Upper lobe of right lung (tissue), 1 donor: ENCODE data around the gene SETMAR. TPM values are rescaled to one million over a fixed set of nuclear protein-coding genes. Genes with fewer than 3 reads are reported as not detected.
"Not testable (repeated sequence)": the region's sequence is repeated elsewhere in the genome, so short reads cannot be mapped to it uniquely, and the experiment has no call there.

Source experiments
- ATAC-seq: fragments of 200-7000 bp; cut with Tn5 transposase; one replicate; pipeline ENCODE4 v1.9.1; 2020; ENCODE audit warnings: mild to moderate bottlenecking, moderate library complexity
- DNase-seq: peaks from one replicate; pipeline ENCODE4 v3.0.0-alpha.2; 2020
- H3K27ac ChIP-seq: fragments of 200-600 bp; one replicate; pipeline ENCODE4 v1.8.0; 2022
- H3K27me3 ChIP-seq: fragments of 200-600 bp; one replicate; pipeline ENCODE4 v1.8.0; 2022; ENCODE audit warnings: mild to moderate bottlenecking
- H3K36me3 ChIP-seq: fragments of 200-600 bp; one replicate; pipeline ENCODE4 v1.8.0; 2022
- H3K4me1 ChIP-seq: fragments of 200-600 bp; one replicate; pipeline ENCODE4 v1.8.0; 2022
- H3K4me3 ChIP-seq: fragments of 200-600 bp; one replicate; pipeline ENCODE4 v1.8.0; 2022; ENCODE audit warnings: mild to moderate bottlenecking
- H3K9me3 ChIP-seq: fragments of 200-600 bp; one replicate; pipeline ENCODE4 v1.8.0; 2022
- CTCF ChIP-seq: fragments of 200-600 bp; IDR thresholded peaks from one replicate; pipeline ENCODE4 v1.8.0; 2022; ENCODE audit warnings: antibody characterized with exemption
- intact Hi-C: fragments of 100-400 bp; cut with DNase I; formaldehyde crosslinking; loops from one replicate; pipeline ENCODE4 v1.11.0; 2022
- total RNA-seq: library from RNA; stranded (reverse); fragmentation: NEBNext Ultra II Directional; extraction: Animal tissue kit (Norgen Biotek cat#: 25700); gene quantifications from one replicate; pipeline ENCODE4 v1.2.1, GENCODE V29; 2021
- donor health status: DM: no; HTN: yes; CAD: no; lungs with severe emphysema.

SETMAR gene
- total RNA-seq, 1 donor from 2014 or later = 16.6 TPM

- TF ChIP-seq CTCF = no peak
- Histone ChIP-seq H3K27ac (no peak overlapping the region), H3K36me3 (no peaks in the 10 kb centered on the region), H3K9me3 (no peaks in the 10 kb centered on the region), H3K27me3 (no peaks in the 10 kb centered on the region), H3K4me1 (no peaks in the 10 kb centered on the region), H3K4me3 (no peak overlapping the region)
- DNase-seq (no peak), ATAC-seq (no peak)
- intact Hi-C loops = no loop called here
Measured at GRCh38 chr3:4292301-4292700, 10.9 kb upstream of the SETMAR start.

- Histone ChIP-seq H3K4me1 (no peaks in the 10 kb centered on the region), H3K27ac (no peak overlapping the region), H3K4me3 (no peak overlapping the region), H3K27me3 (no peaks in the 10 kb centered on the region), H3K9me3 (no peaks in the 10 kb centered on the region), H3K36me3 (no peaks in the 10 kb centered on the region)
- TF ChIP-seq CTCF = no peak
- no peak for ATAC-seq
- DNase-seq = no peak
- intact Hi-C loops = no loop called here
Measured at GRCh38 chr3:4294616-4295327, 8.4 kb upstream of the SETMAR start.

GRCh38 chr3:4296454-4296853 lies 6.7 kb upstream of the SETMAR start:
- H3K9me3 ChIP-seq, H3K27ac ChIP-seq, intact Hi-C loops, ATAC-seq, H3K36me3 ChIP-seq, DNase-seq, H3K4me3 ChIP-seq, H3K4me1 ChIP-seq, H3K27me3 ChIP-seq: not testable (repeated sequence)

- Histone ChIP-seq H3K36me3 (no peaks in the 10 kb centered on the region), H3K9me3 (no peaks in the 10 kb centered on the region), H3K4me1 (no peaks in the 10 kb centered on the region), H3K27me3 (no peaks in the 10 kb centered on the region), H3K27ac (no peak overlapping the region), H3K4me3 (no peak overlapping the region)
- intact Hi-C loops = no loop called here
- TF ChIP-seq CTCF = no peak
- ATAC-seq (no peak), DNase-seq (no peak)
Measured at GRCh38 chr3:4297486-4297885, 5.7 kb upstream of the SETMAR start.

GRCh38 chr3:4302747-4303146 lies 422 bp upstream of the SETMAR start:
- peak overlapping the region; percentile 78 for H3K4me3 ChIP-seq
- no peak for ATAC-seq
- H3K27ac ChIP-seq = peak overlapping the region; percentile 92
- no peaks in the 10 kb centered on the region for H3K36me3 ChIP-seq
- no peaks in the 10 kb centered on the region for H3K27me3 ChIP-seq
- no peaks in the 10 kb centered on the region for H3K9me3 ChIP-seq
- DNase-seq = no peak
- intact Hi-C loops = no loop called here
- peaks cover 26% of the 10 kb centered on the region for H3K4me1 ChIP-seq
- TF ChIP-seq CTCF = no peak

GRCh38 chr3:4305210-4305609 lies 2.0 kb downstream of the SETMAR start:
- intact Hi-C loops = not testable (repeated sequence)
- Histone ChIP-seq H3K4me1 (peaks cover 35% of the 10 kb centered on the region), H3K27ac (peak overlapping the region; percentile 92)

GRCh38 chr3:4306091-4306490 lies 2.9 kb downstream of the SETMAR start:
- Histone ChIP-seq H3K27me3 (no peaks in the 10 kb centered on the region), H3K4me1 (peaks cover 35% of the 10 kb centered on the region), H3K9me3 (no peaks in the 10 kb centered on the region), H3K27ac (peak overlapping the region; percentile 92), H3K4me3 (no peak overlapping the region), H3K36me3 (no peaks in the 10 kb centered on the region)
- TF ChIP-seq CTCF = no peak
- ATAC-seq (no peak), DNase-seq (no peak)
- intact Hi-C loops = no loop called here

More at GRCh38 chr3:4305210-4305609, 2.0 kb downstream of the SETMAR start:
- H3K27me3 ChIP-seq, H3K4me3 ChIP-seq, ATAC-seq, H3K9me3 ChIP-seq, DNase-seq, H3K36me3 ChIP-seq: not testable (repeated sequence)
